Vagina (tissue), 2 donors: ENCODE results near the gene GRM8.

Source experiments
- POLR2A ChIP-seq, 2 donors: fragments of 450-650 bp; IDR thresholded peaks; one replicate each; pipeline ENCODE4 v1.6.1; 2017; ENCODE audit warnings: antibody characterized with exemption in 2 of 2, mild to moderate bottlenecking in 2 of 2, moderate library complexity in 2 of 2
- POLR2AphosphoS5 ChIP-seq, 2 donors: sonication (generic); formaldehyde crosslinking; IDR thresholded peaks; one replicate each; pipeline ENCODE4 v1.9.0; 2017; ENCODE audit warnings: antibody characterized with exemption in 2 of 2, mild to moderate bottlenecking in 2 of 2, low read depth in 1 of 2; ENCODE audit not compliant: insufficient read depth in 1 of 2
- TF ChIP-seq, protein P1 (sequence below), 3 experiments: fragments of 450-650 bp in 2 of 3; fragments of 200-600 bp in 1 of 3; sonication (generic) in 1 of 3; IDR thresholded peaks; one replicate each; pipeline ENCODE4 v1.5.1; 2017 to 2019; ENCODE audit warnings: antibody characterized with exemption in 3 of 3, mild to moderate bottlenecking in 2 of 3, moderate library complexity in 2 of 3

DNA sequence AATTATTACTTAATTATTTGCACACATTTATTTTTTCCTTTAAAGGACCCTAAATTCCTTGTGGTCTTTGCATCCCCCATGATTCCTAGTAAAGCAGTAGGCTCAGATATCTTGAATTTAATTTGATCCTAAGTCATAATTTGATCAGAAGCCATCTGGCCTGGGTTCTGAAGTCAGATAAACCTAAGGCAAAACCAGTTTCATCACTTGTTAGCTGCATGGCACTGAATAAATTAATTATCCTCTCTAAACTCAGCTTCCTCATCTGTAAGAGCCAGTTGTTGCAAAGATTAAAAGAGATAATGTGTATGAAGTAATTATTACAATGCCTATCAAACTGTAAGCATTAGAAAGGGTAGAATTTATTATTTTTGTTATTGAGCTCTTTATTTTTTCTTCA, 293.1 kb downstream of the GRM8 start:
- TF ChIP-seq POLR2AphosphoS5 (IDR thresholded peaks at IDR 0.05; ENCODE audit: insufficient read depth in 1 of 2, low read depth in 1 of 2) (no peak), POLR2A (IDR thresholded peaks at IDR 0.05) (no peak)
- TF ChIP-seq, protein P1, sequence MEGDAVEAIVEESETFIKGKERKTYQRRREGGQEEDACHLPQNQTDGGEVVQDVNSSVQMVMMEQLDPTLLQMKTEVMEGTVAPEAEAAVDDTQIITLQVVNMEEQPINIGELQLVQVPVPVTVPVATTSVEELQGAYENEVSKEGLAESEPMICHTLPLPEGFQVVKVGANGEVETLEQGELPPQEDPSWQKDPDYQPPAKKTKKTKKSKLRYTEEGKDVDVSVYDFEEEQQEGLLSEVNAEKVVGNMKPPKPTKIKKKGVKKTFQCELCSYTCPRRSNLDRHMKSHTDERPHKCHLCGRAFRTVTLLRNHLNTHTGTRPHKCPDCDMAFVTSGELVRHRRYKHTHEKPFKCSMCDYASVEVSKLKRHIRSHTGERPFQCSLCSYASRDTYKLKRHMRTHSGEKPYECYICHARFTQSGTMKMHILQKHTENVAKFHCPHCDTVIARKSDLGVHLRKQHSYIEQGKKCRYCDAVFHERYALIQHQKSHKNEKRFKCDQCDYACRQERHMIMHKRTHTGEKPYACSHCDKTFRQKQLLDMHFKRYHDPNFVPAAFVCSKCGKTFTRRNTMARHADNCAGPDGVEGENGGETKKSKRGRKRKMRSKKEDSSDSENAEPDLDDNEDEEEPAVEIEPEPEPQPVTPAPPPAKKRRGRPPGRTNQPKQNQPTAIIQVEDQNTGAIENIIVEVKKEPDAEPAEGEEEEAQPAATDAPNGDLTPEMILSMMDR (IDR thresholded peaks at IDR 0.05): no peak
